Ovary (tissue), 9 donors: ENCODE data around the gene KCND3. TPM values are rescaled to one million over a fixed set of nuclear protein-coding genes. Genes with fewer than 3 reads are reported as not detected.

Experiments
- DNase-seq, 5 donors: peaks; one replicate each; pipeline ENCODE4 v3.0.0-alpha.2; 2019 to 2020
- H3K27ac ChIP-seq, 2 donors: fragments of 200-600 bp; one replicate each; pipeline versions ENCODE4 v1.5.1 to v1.8.0; 2019 to 2022
- H3K27me3 ChIP-seq: fragments of 200-600 bp; one replicate; pipeline ENCODE4 v1.8.0; 2022
- H3K36me3 ChIP-seq: fragments of 200-600 bp; sonication (generic); one replicate; pipeline ENCODE4 v1.5.1; 2019
- H3K4me1 ChIP-seq: one replicate; pipeline ENCODE4 v1.8.1; 2013; ENCODE audit warnings: mild to moderate bottlenecking, moderate library complexity; ENCODE audit not compliant: insufficient read depth
- H3K4me3 ChIP-seq: fragments of 200-600 bp; sonication (generic); one replicate; pipeline ENCODE4 v1.5.1; 2017
- H3K9me3 ChIP-seq, 2 donors: fragments of 200-600 bp in 1 of 2; sonication (generic) in 1 of 2; one replicate each; pipeline versions ENCODE4 v1.5.1 to v1.8.1; 2013 to 2019; ENCODE audit warnings: mild to moderate bottlenecking in 1 of 2, moderate library complexity in 1 of 2
- CTCF ChIP-seq, 3 donors: fragments of 450-650 bp in 2 of 3; fragments of 200-600 bp in 1 of 3; IDR thresholded peaks; one replicate each; pipeline versions ENCODE4 v1.5.1 to v1.8.0; 2016 to 2022; ENCODE audit warnings: antibody characterized with exemption in 3 of 3, mild to moderate bottlenecking in 1 of 3
- EP300 ChIP-seq: sonication (generic); formaldehyde crosslinking; IDR thresholded peaks from one replicate; pipeline ENCODE4 v1.6.1; 2017; ENCODE audit warnings: antibody characterized with exemption
- POLR2A ChIP-seq: fragments of 450-650 bp; IDR thresholded peaks from one replicate; pipeline ENCODE4 v1.6.1; 2017; ENCODE audit warnings: antibody characterized with exemption, mild to moderate bottlenecking, moderate library complexity
- WGBS, 3 donors: extraction: QIAGEN DNeasy Blood & Tissue Kit in 1 of 3; methylation state at CpG; one replicate each; pipeline versions ENCODE4 v1.1.5 to v1.1.7; 2013 to 2017; 5-methylcytosine and 5-hydroxymethylcytosine counted together
- intact Hi-C, 4 donors: fragments of 100-400 bp; cut with DNase I; formaldehyde crosslinking; loops; one replicate each; pipeline versions ENCODE4 v1.11.0 to v1.15.1; 2022 to 2023
- polyA plus RNA-seq, 2 donors: library from polyadenylated mRNA; stranded (reverse); fragments of 200-250 nt in 1 of 2; fragments of 350-450 nt in 1 of 2; fragmentation: Illumina TruSeq in 1 of 2; extraction: RNeasy Lipid Tissue Mini Kit (QIAGEN cat#74804) in 1 of 2; gene quantifications; one replicate each; pipeline ENCODE4 v1.2.3, GENCODE V29; 2013 to 2014
- total RNA-seq, 7 donors: library from RNA; depleted of rRNA in 2 of 7; stranded (reverse); fragments of >200 nt in 2 of 7; fragmentation: NEBNext Ultra II Directional in 3 of 7; extraction: Animal tissue kit (Norgen Biotek cat#: 25700) in 3 of 7; gene quantifications; one replicate each; pipeline versions ENCODE4 v1.1.0 to v1.2.4, GENCODE V29; 2016 to 2023
- donor health status: DM: no; HTN: no; CAD: no; lungs with moderate emphysema.
- donor health status: DM: no; HTN: no; CAD: no.
- donor health status: Bipolar disorder and iron deficiency.
- donor health status: DM: yes; HTN: yes; CAD: no.
- donor health status: DM: no; HTN: no; CAD: no.
- donor health status: DM: yes; HTN: yes; CAD: no.

The KCND3 gene
- total and polyA plus RNA-seq, 9 donors: 0.15 to 6.5 (median 0.60) TPM

GRCh38 chr1:111981090-111981489, 8.4 kb downstream of the KCND3 start:
- intact Hi-C loops: no loop called here
- WGBS, 3 donors: 57 to 63% (median 58%) methylated on average over 7 of the region's 7 CpGs
- H3K9me3 ChIP-seq: no peaks in the 10 kb centered on the region
- H3K4me1 ChIP-seq: no peaks in the 10 kb centered on the region
- no peaks in the 10 kb centered on the region for H3K27me3 ChIP-seq
- H3K27ac ChIP-seq: no peak overlapping the region
- no peak overlapping the region for H3K4me3 ChIP-seq
- no peak for TF ChIP-seq EP300
- no peak for TF ChIP-seq POLR2A
- TF ChIP-seq CTCF (IDR thresholded peaks at IDR 0.05): no peak
- no peak for DNase-seq
- H3K36me3 ChIP-seq: no peaks in the 10 kb centered on the region

- DNase-seq: no peak
- Histone ChIP-seq H3K27me3 (no peaks in the 10 kb centered on the region), H3K27ac (no peak overlapping the region), H3K9me3 (no peaks in the 10 kb centered on the region), H3K36me3 (no peaks in the 10 kb centered on the region), H3K4me3 (no peak overlapping the region), H3K4me1 (no peaks in the 10 kb centered on the region)
- WGBS, 3 donors: 76 to 79% (median 77%) methylated on average over 6 of the region's 6 CpGs
- TF ChIP-seq EP300: no peak
- no peak for TF ChIP-seq CTCF (IDR thresholded peaks at IDR 0.05)
- no peak for TF ChIP-seq POLR2A
- intact Hi-C loops: no loop called here
Observed at GRCh38 chr1:111980686-111981085, 8.8 kb downstream of the KCND3 start.

GRCh38 chr1:111978695-111979094, 10.8 kb downstream of the KCND3 start:
- TF ChIP-seq POLR2A (no peak), EP300 (no peak), CTCF (IDR thresholded peaks at IDR 0.05) (no peak)
- intact Hi-C loops: no loop called here
- no peak overlapping the region for H3K4me3 ChIP-seq
- no peaks in the 10 kb centered on the region for H3K36me3 ChIP-seq
- no peaks in the 10 kb centered on the region for H3K27me3 ChIP-seq
- no peak for DNase-seq
- WGBS, 3 donors: 18 to 35% (median 25%) methylated on average over 1 of the region's 1 CpG
- no peaks in the 10 kb centered on the region for H3K4me1 ChIP-seq
- no peaks in the 10 kb centered on the region for H3K9me3 ChIP-seq
- H3K27ac ChIP-seq: no peak overlapping the region

- no peak for DNase-seq
- Histone ChIP-seq H3K27me3 (no peaks in the 10 kb centered on the region), H3K36me3 (no peaks in the 10 kb centered on the region), H3K4me3 (no peak overlapping the region), H3K27ac (no peak overlapping the region), H3K9me3 (no peaks in the 10 kb centered on the region), H3K4me1 (no peaks in the 10 kb centered on the region)
- intact Hi-C loops: no loop called here
- TF ChIP-seq EP300 (no peak), CTCF (IDR thresholded peaks at IDR 0.05) (no peak), POLR2A (no peak)
- 67 to 84% (median 77%) methylated on average over 9 of the region's 9 CpGs for WGBS, 3 donors
Observed at GRCh38 chr1:111977378-111977777, 12.1 kb downstream of the KCND3 start.

GRCh38 chr1:111976842-111977241, 12.6 kb downstream of the KCND3 start:
- WGBS, 3 donors: 46 to 55% (median 54%) methylated on average over 3 of the region's 3 CpGs
- H3K4me1 ChIP-seq: no peaks in the 10 kb centered on the region
- no peaks in the 10 kb centered on the region for H3K36me3 ChIP-seq
- H3K27ac ChIP-seq: no peak overlapping the region
- TF ChIP-seq EP300 (no peak), CTCF (IDR thresholded peaks at IDR 0.05) (no peak), POLR2A (no peak)
- DNase-seq: no peak
- intact Hi-C loops: no loop called here
- no peaks in the 10 kb centered on the region for H3K27me3 ChIP-seq
- H3K4me3 ChIP-seq: no peak overlapping the region
- H3K9me3 ChIP-seq: no peaks in the 10 kb centered on the region
